ENCODE data around the gene IMMP2L.

Gene IMMP2L

DNA sequence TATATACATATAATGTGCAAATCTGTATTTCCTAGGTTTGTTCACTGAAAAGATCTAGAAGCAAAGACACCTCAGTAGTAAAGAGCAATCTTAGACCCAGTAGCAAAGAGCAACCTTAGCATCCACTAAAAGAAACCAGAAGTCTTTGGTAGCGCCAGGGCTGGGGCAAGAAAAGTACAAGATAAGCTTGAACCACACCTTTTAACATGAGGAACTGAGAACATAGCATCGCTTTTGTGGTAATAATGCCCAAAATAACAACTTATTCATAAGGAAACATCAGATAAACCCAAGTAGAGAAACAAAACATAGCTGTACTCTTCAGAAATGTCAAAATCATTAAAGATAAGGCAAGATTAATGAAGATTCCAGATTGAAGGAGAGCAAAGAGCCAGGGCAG is 173.4 kb downstream of the IMMP2L start:
- no peaks in the 10 kb centered on the region for H3K27me3 Mint-ChIP-seq (ENCODE audit: low read depth)
- H3K36me3 Mint-ChIP-seq (ENCODE audit: low read depth): no peaks in the 10 kb centered on the region
- no peak overlapping the region for H3K4me3 Mint-ChIP-seq
- no peaks in the 10 kb centered on the region for H3K9me3 Mint-ChIP-seq
- H3K27ac Mint-ChIP-seq: no peak overlapping the region
- no peaks in the 10 kb centered on the region for H3K4me1 Mint-ChIP-seq (ENCODE audit: low read depth)

DNA sequence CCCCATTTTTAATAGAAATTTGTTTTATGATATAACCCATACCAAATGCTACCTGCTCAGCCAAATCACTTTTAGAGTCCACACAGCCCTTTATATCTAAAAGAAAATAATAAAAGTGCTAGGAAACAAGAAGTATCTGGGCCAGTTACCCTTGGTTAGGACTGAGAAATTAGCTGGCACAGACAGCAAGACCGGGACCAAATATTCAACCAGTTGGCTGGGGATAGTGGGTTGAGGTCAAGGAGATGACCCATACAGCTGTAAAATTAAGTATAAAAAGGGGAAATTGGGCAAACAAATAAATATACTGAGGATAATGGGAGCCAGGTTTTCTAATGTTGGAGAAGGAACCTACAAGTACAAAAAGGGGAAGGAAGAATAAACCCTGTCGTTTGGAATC is 174.3 kb downstream of the IMMP2L start:
- Mint-ChIP-seq H3K4me3 (no peak overlapping the region), H3K27me3 (ENCODE audit: low read depth) (no peaks in the 10 kb centered on the region), H3K4me1 (ENCODE audit: low read depth) (no peaks in the 10 kb centered on the region), H3K36me3 (ENCODE audit: low read depth) (no peaks in the 10 kb centered on the region), H3K9me3 (no peaks in the 10 kb centered on the region), H3K27ac (no peak overlapping the region)

DNA sequence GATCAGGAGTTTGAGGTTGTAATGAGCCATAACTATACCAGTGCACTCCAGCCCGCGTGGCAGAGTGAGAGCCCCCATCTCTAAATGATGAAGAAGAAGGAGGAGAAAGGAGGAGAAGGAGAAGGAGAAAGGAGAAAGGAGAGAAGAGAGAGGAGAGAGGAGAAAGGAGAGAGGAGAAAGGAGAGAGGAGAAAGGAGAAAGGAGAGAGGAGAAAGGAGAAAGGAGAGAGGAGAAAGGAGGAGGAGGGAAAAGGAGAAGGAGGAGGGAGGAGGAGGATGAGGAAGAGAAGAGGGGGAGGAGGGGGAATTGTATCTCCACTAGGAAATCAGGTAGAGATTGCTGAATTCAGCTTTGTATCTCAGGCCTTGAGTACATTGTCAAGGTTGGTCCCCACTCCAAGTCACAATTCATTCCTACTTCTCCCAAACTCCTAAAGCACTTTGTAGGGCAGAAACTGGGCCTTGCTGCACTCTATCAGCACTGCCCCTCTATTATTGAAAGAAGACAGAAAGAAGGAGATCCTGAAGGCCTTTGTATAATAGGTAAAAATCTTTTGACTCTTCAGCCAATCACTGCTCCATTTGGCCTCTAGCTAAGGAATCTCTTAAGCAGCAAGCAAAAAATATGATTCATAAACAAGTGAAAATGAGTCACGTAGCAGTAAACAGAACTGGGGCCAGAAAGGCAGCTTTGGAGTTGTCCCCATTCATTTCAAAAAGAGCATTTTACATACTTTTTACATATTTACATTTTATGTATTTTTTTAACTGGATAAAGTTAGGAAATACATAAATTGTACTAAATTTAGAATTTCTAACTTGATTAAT is 178.0 kb downstream of the IMMP2L start:
- Mint-ChIP-seq H3K27ac (no peak overlapping the region), H3K36me3 (ENCODE audit: low read depth) (no peaks in the 10 kb centered on the region), H3K4me3 (no peak overlapping the region), H3K4me1 (ENCODE audit: low read depth) (no peaks in the 10 kb centered on the region), H3K9me3 (no peaks in the 10 kb centered on the region), H3K27me3 (ENCODE audit: low read depth) (no peaks in the 10 kb centered on the region)

DNA sequence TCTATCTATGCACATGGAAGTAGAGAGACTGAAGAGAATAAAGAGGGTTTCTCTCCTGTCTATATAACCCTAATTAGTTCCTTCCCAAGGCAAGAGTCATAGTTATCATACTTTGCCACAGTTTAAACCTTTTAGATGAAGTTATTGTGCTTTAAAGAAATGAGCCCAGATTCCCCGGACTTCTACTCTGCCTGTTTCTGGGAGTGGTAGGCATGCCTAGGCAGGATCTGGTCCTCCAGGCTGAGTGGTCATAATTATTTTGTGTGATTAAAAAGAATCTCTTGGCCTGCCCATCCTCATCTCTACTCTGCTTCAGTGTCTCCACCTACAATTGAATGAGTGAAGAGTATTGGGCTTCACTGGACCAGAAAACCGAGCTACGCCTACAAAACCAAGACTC is 179.2 kb downstream of the IMMP2L start:
- no peaks in the 10 kb centered on the region for H3K27me3 Mint-ChIP-seq (ENCODE audit: low read depth)
- no peaks in the 10 kb centered on the region for H3K36me3 Mint-ChIP-seq (ENCODE audit: low read depth)
- H3K27ac Mint-ChIP-seq: no peak overlapping the region

DNA sequence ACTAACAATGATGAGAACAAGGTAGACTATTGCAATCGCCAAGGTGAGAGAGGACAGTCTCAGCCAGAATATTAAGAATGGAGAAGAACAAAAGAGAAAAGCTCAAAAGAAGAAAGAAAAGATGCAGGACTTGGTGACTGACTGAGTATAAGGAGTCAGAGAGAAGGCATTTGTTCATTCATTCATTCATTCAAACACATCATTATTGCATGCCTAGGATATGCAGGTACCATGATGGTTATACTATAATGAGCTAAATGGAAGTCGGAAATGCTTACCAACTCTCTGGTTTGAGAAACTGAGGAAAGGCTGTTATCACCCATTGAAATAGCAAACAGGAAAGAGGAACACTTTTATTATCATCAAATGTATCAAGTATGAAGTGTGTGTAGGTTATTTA is 180.7 kb downstream of the IMMP2L start:
- no peaks in the 10 kb centered on the region for H3K36me3 Mint-ChIP-seq (ENCODE audit: low read depth)
- H3K4me1 Mint-ChIP-seq (ENCODE audit: low read depth): no peaks in the 10 kb centered on the region
- H3K27ac Mint-ChIP-seq: no peak overlapping the region
- no peaks in the 10 kb centered on the region for H3K9me3 Mint-ChIP-seq
- H3K27me3 Mint-ChIP-seq (ENCODE audit: low read depth): no peaks in the 10 kb centered on the region
- H3K4me3 Mint-ChIP-seq: no peak overlapping the region

More for the DNA sequence above, 179.2 kb downstream of the IMMP2L start:
- Mint-ChIP-seq H3K4me1 (ENCODE audit: low read depth) (no peaks in the 10 kb centered on the region), H3K4me3 (no peak overlapping the region), H3K9me3 (no peaks in the 10 kb centered on the region)

DNA sequence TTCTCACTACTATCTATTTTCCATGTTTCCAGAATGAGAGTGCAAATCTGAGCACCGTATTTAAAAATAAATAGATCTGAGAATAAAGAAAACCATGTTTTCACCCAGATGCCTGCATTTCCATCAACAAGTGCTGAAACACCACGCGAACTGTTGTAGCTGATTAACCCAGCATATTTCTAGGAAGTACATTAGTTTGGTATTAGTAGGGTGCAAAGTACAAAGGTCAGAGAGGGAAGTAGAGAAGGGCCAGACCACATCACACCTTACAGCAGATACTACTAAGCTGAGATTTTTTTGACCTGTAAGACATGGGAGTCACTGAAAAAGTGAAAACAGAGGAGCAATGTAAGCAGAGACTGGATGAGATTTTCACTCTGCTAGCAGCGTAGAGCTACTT is 181.3 kb downstream of the IMMP2L start:
- Mint-ChIP-seq H3K36me3 (ENCODE audit: low read depth) (no peaks in the 10 kb centered on the region), H3K4me1 (ENCODE audit: low read depth) (no peaks in the 10 kb centered on the region), H3K27ac (no peak overlapping the region), H3K27me3 (ENCODE audit: low read depth) (no peaks in the 10 kb centered on the region), H3K4me3 (no peak overlapping the region), H3K9me3 (no peaks in the 10 kb centered on the region)

DNA sequence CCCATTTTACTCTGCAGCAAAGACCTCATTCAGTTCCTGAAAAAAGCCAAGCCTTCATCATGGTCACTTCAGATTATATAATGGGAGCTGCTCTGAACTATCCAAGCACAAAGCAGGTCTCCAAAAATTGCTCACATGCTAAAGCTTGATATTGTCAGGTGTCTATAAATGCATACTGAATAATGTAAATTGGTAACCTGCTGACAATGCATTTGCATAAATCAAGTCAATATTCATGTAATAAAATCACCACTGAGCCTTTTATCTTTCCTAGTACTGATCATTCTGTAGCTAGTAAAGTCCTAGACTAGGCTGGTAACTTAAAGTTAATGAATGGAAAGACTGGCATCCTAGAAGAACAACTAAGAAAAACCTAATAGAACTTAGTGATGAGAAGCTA is 188.3 kb downstream of the IMMP2L start:
- Mint-ChIP-seq H3K27ac (no peak overlapping the region), H3K4me1 (ENCODE audit: low read depth) (no peaks in the 10 kb centered on the region), H3K27me3 (ENCODE audit: low read depth) (no peaks in the 10 kb centered on the region), H3K36me3 (ENCODE audit: low read depth) (no peaks in the 10 kb centered on the region), H3K4me3 (no peak overlapping the region), H3K9me3 (no peaks in the 10 kb centered on the region)

DNA sequence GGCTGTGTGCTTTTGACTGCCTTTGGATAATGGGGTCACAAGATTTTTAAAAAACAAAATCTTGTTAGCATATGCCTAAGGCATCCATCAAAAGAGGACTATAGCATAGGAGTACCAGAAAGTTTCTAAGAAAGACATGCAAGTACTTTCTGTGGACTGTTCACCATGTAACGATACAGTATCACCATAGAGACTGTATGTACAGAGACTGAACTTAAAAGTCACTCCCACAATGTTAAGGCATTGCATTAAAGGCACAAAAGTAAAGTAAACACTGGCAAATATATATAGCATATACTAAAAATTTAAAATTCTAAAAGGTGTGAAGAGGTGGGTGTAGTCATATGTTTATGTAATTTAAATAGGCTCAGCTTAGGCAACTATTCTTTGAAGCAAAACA is 190.9 kb downstream of the IMMP2L start:
- Mint-ChIP-seq H3K9me3 (no peaks in the 10 kb centered on the region), H3K36me3 (ENCODE audit: low read depth) (no peaks in the 10 kb centered on the region), H3K4me3 (no peak overlapping the region), H3K27me3 (ENCODE audit: low read depth) (no peaks in the 10 kb centered on the region), H3K4me1 (ENCODE audit: low read depth) (no peaks in the 10 kb centered on the region), H3K27ac (no peak overlapping the region)

DNA sequence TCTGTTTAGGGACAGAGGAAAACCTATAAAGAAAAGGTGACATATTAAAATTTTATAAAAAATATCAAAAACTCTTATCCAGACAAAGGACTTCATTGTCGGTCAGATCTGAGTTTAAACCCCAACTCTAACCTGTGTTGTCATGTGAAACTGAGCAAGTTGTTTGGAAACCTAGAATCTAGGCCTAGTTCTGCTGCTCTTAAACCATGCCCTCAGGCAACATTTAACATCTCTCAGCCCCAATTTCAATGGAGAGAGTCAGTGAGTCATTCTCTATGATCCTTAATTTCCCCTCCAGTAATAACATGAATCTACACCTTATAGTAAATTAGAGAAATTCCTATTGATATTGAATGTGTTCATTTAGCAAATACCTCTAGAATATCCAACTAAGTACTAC is 192.3 kb downstream of the IMMP2L start:
- no peak overlapping the region for H3K27ac Mint-ChIP-seq
- H3K4me1 Mint-ChIP-seq (ENCODE audit: low read depth): no peaks in the 10 kb centered on the region
- H3K4me3 Mint-ChIP-seq: no peak overlapping the region
- H3K36me3 Mint-ChIP-seq (ENCODE audit: low read depth): no peaks in the 10 kb centered on the region
- H3K27me3 Mint-ChIP-seq (ENCODE audit: low read depth): no peaks in the 10 kb centered on the region
- H3K9me3 Mint-ChIP-seq: no peaks in the 10 kb centered on the region

DNA sequence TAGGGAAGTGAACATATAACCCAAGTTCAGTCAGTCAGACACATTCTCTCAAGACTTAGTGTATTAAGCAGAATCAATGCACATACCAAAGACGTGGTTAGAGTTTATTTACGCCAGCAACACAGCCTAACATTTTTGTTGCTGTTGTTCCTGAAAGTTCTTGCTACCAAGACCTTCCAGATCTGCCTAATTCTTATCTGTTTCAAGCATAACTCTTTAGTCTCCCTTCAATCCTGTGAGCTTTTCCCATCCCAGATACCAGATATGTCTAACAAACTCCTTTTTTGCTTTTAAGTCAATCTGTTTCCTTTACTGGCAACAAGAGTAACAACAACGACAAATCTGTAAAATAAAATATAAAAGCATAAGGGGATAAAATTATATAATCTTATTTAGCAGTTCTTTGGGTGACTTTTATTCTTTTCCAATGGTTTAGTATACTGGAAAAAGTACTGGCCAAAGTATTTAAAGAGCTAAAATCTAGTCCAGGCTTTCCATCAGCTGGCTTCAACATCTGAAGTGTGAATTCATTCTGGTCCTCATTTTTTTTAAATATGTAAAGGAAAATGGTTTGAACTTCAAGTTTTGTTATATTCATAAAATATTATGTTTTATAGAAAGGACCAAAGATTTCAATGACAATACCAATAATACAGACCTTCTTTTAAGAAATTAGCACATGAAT is 193.8 kb downstream of the IMMP2L start:
- Mint-ChIP-seq H3K4me3 (no peak overlapping the region), H3K27ac (no peak overlapping the region), H3K36me3 (ENCODE audit: low read depth) (no peaks in the 10 kb centered on the region), H3K4me1 (ENCODE audit: low read depth) (no peaks in the 10 kb centered on the region), H3K9me3 (no peaks in the 10 kb centered on the region), H3K27me3 (ENCODE audit: low read depth) (no peaks in the 10 kb centered on the region)

DNA sequence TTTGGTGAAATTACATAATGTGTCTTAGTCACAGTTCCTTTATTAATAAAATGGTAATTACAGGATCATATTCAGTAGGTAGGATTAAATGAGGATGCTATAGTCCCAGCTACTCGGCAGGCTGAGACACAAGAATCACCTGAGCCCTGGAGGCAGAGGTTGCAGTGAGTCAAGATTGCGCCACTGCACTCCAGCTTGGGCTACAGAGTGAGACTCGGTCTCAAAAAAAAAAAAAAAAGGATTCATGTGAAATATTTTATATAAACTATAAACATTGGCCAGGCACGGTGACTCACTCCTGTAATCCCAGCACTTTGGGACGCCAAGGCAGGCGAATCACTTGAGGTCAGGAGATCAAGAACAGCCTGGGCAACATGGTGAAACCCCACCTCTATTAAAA is 197.9 kb downstream of the IMMP2L start:
- Mint-ChIP-seq H3K27me3 (ENCODE audit: low read depth) (no peaks in the 10 kb centered on the region), H3K4me3 (no peak overlapping the region), H3K9me3 (no peaks in the 10 kb centered on the region), H3K4me1 (ENCODE audit: low read depth) (no peaks in the 10 kb centered on the region), H3K27ac (no peak overlapping the region), H3K36me3 (ENCODE audit: low read depth) (no peaks in the 10 kb centered on the region)

DNA sequence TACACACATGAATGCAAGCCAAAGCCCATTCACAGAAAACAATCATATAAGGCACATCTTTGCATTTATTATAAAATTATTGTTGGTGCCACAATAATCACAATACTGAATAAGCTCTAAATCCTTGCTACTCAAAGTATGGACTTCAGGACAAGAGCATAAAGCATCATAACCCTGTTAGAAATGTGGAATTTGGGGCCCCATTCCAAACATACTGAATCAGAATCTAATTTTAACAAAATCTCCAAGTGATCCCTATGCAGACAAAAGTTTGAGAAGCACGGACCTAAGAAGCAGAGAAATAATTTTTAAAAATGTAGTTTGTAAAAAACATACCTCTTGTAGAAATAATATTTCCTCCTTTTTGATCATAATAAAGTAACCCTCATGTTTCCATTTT is 199.2 kb downstream of the IMMP2L start:
- H3K27me3 Mint-ChIP-seq (ENCODE audit: low read depth): no peaks in the 10 kb centered on the region
- no peaks in the 10 kb centered on the region for H3K4me1 Mint-ChIP-seq (ENCODE audit: low read depth)
- H3K27ac Mint-ChIP-seq: no peak overlapping the region
- no peaks in the 10 kb centered on the region for H3K9me3 Mint-ChIP-seq
- no peaks in the 10 kb centered on the region for H3K36me3 Mint-ChIP-seq (ENCODE audit: low read depth)
- H3K4me3 Mint-ChIP-seq: no peak overlapping the region

DNA sequence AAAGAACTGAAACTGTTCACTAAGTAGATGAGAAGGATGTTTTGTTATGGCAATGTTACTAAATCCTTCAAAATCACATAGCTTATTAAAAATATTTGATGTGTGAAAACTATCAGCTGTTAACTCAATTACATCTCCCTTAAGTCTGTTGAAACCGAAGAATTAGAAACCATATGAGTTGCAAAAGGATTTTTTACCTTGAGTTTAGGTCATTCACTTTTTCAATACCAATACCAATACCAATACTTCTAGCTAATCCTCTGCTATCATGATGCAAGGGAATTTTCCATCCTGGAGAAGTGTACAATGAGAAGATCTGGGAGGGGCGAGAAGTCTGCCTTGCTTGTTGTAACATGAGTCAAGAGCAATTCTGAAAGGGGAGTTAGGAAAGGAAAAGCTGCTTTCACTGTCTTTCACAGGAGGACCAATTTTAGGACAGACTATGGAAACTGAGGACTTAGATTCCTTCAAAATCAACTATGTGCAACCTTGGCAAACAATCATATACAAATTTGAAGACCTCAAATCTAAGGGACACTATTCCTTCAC is 199.7 kb downstream of the IMMP2L start:
- Mint-ChIP-seq H3K27me3 (ENCODE audit: low read depth) (no peaks in the 10 kb centered on the region), H3K4me1 (ENCODE audit: low read depth) (no peaks in the 10 kb centered on the region), H3K27ac (no peak overlapping the region), H3K36me3 (ENCODE audit: low read depth) (no peaks in the 10 kb centered on the region), H3K4me3 (no peak overlapping the region), H3K9me3 (no peaks in the 10 kb centered on the region)

DNA sequence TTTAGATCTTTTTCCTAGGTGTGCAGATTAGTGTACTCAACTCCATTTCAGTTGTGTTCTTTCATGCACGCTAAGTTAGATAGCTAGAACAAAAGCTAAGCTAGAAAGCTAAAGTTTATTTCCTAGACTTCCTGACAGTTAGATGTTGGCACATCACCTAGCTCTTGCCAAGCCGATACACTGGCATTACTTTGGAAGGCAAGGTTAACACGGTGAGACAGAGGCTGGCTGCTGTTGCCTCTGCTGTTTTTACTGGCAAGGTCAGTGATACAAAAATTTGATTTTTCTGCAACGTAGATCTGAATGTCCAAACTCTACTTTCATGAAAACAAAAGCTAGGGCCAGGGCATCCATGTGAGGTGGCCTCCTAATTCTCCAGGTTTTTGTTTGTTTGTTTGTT is 203.4 kb downstream of the IMMP2L start:
- H3K27ac Mint-ChIP-seq: no peak overlapping the region
- H3K4me3 Mint-ChIP-seq: no peak overlapping the region
- H3K9me3 Mint-ChIP-seq: no peaks in the 10 kb centered on the region
- no peaks in the 10 kb centered on the region for H3K36me3 Mint-ChIP-seq (ENCODE audit: low read depth)
- no peaks in the 10 kb centered on the region for H3K27me3 Mint-ChIP-seq (ENCODE audit: low read depth)
- H3K4me1 Mint-ChIP-seq (ENCODE audit: low read depth): no peaks in the 10 kb centered on the region

DNA sequence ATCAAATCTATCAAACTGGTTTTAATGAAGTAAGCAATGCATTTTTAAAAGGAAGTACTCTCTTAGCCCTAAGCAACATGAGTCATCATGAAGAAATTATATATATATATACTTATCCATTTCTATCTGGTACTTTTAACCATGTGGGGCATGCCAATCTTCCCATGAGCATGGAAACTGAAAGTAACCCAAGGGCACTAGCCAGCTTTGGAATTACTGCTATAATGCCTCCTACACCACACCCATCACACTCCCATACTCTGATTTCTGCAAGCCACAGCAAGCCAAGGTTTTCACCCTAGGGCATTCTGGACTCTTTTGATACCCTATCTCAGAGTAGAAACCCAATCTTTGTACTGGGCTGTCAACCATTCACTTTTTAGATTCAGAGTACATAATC is 204.6 kb downstream of the IMMP2L start:
- H3K36me3 Mint-ChIP-seq (ENCODE audit: low read depth): no peaks in the 10 kb centered on the region

More for the DNA sequence above, 204.6 kb downstream of the IMMP2L start:
- Mint-ChIP-seq H3K27ac (no peak overlapping the region), H3K9me3 (no peaks in the 10 kb centered on the region), H3K4me3 (no peak overlapping the region), H3K27me3 (ENCODE audit: low read depth) (no peaks in the 10 kb centered on the region), H3K4me1 (ENCODE audit: low read depth) (no peaks in the 10 kb centered on the region)
